ENCODE measurements around the gene COL6A5.
"Not testable (repeated sequence)": the region's sequence is repeated elsewhere in the genome, so short reads cannot be mapped to it uniquely, and the experiment has no call there.

The COL6A5 gene

GRCh38 chr3:130345487-130346079 lies at the start of gene COL6A5:
Gene COL6A5 (plus strand): TSS chr3:130345672. CDS start chr3:130373639, 27,967 bp downstream.
- H3K4me3 ChIP-seq (ENCODE audit: low read depth, low read length) = no peak within 1 kb of the TSS
- DNase-seq (ENCODE audit: low read depth) = no peak

- no peak overlapping the region for H3K4me3 ChIP-seq (ENCODE audit: low read depth, low read length)
- no peak for DNase-seq (ENCODE audit: low read depth)
Observed at GRCh38 chr3:130299531-130299930, 45.9 kb upstream of the COL6A5 start.

GRCh38 chr3:130300888-130301287 lies 44.6 kb upstream of the COL6A5 start:
- no peak for DNase-seq (ENCODE audit: low read depth)
- no peak overlapping the region for H3K4me3 ChIP-seq (ENCODE audit: low read depth, low read length)

GRCh38 chr3:130310109-130310508 lies 35.4 kb upstream of the COL6A5 start:
- DNase-seq (ENCODE audit: low read depth) = no peak
- H3K4me3 ChIP-seq (ENCODE audit: low read depth, low read length) = no peak overlapping the region

GRCh38 chr3:130312374-130312773 lies 33.1 kb upstream of the COL6A5 start:
- H3K4me3 ChIP-seq (ENCODE audit: low read depth, low read length) = no peak overlapping the region
- no peak for DNase-seq (ENCODE audit: low read depth)

- DNase-seq (ENCODE audit: low read depth) = peak; percentile 8
- no peak overlapping the region for H3K4me3 ChIP-seq (ENCODE audit: low read depth, low read length)
Observed at GRCh38 chr3:130316169-130316568, 29.3 kb upstream of the COL6A5 start.

GRCh38 chr3:130323503-130323902 lies 22.0 kb upstream of the COL6A5 start:
- H3K4me3 ChIP-seq (ENCODE audit: low read depth, low read length) = no peak overlapping the region
- DNase-seq (ENCODE audit: low read depth) = no peak

- H3K4me3 ChIP-seq (ENCODE audit: low read depth, low read length) = no peak overlapping the region
- no peak for DNase-seq (ENCODE audit: low read depth)
Observed at GRCh38 chr3:130340766-130341165, 4.7 kb upstream of the COL6A5 start.

- DNase-seq (ENCODE audit: low read depth) = no peak
- H3K4me3 ChIP-seq (ENCODE audit: low read depth, low read length) = no peak overlapping the region
Observed at GRCh38 chr3:130341388-130341787, 4.1 kb upstream of the COL6A5 start.

GRCh38 chr3:130341882-130342281 lies 3.6 kb upstream of the COL6A5 start:
- H3K4me3 ChIP-seq (ENCODE audit: low read depth, low read length) = no peak overlapping the region
- no peak for DNase-seq (ENCODE audit: low read depth)

- DNase-seq (ENCODE audit: low read depth) = no peak
- H3K4me3 ChIP-seq (ENCODE audit: low read depth, low read length) = no peak overlapping the region
Observed at GRCh38 chr3:130342821-130343661, 2.4 kb upstream of the COL6A5 start.

- not testable (repeated sequence) for DNase-seq (ENCODE audit: low read depth); H3K4me3 ChIP-seq (ENCODE audit: low read depth, low read length)
Observed at GRCh38 chr3:130348258-130348657, 2.8 kb downstream of the COL6A5 start.

GRCh38 chr3:130354430-130354829 lies 9.0 kb downstream of the COL6A5 start:
- DNase-seq (ENCODE audit: low read depth) = no peak
- no peak overlapping the region for H3K4me3 ChIP-seq (ENCODE audit: low read depth, low read length)

GRCh38 chr3:130374033-130374432 lies 28.6 kb downstream of the COL6A5 start:
- DNase-seq (ENCODE audit: low read depth) = no peak

GRCh38 chr3:130374908-130375307 lies 29.4 kb downstream of the COL6A5 start:
- H3K4me3 ChIP-seq (ENCODE audit: low read depth, low read length) = no peak overlapping the region
- no peak for DNase-seq (ENCODE audit: low read depth)

More at GRCh38 chr3:130374033-130374432, 28.6 kb downstream of the COL6A5 start:
- no peak overlapping the region for H3K4me3 ChIP-seq (ENCODE audit: low read depth, low read length)

GRCh38 chr3:130377960-130378676 lies 32.6 kb downstream of the COL6A5 start:
- DNase-seq (ENCODE audit: low read depth) = no peak
- no peak overlapping the region for H3K4me3 ChIP-seq (ENCODE audit: low read depth, low read length)

GRCh38 chr3:130378677-130379191 lies 33.3 kb downstream of the COL6A5 start:
- DNase-seq (ENCODE audit: low read depth) = no peak
- H3K4me3 ChIP-seq (ENCODE audit: low read depth, low read length) = no peak overlapping the region

- no peak overlapping the region for H3K4me3 ChIP-seq (ENCODE audit: low read depth, low read length)
- DNase-seq (ENCODE audit: low read depth) = peak; percentile 60
Observed at GRCh38 chr3:130379274-130379673, 33.8 kb downstream of the COL6A5 start.

- no peak for DNase-seq (ENCODE audit: low read depth)
- no peak overlapping the region for H3K4me3 ChIP-seq (ENCODE audit: low read depth, low read length)
Observed at GRCh38 chr3:130380398-130380797, 34.9 kb downstream of the COL6A5 start.

- DNase-seq (ENCODE audit: low read depth) = no peak
- H3K4me3 ChIP-seq (ENCODE audit: low read depth, low read length) = no peak overlapping the region
Observed at GRCh38 chr3:130383424-130383823, 38.0 kb downstream of the COL6A5 start.

Measured in skeletal muscle cell (primary cell).